ENCODE results near the gene TAOK1. TPM values are rescaled to one million over a fixed set of nuclear protein-coding genes. Genes with fewer than 3 reads are reported as not detected.

Gene TAOK1
- total and polyA plus RNA-seq, 9 donors: 15.6 to 36.2 (median 32.9) TPM

DNA sequence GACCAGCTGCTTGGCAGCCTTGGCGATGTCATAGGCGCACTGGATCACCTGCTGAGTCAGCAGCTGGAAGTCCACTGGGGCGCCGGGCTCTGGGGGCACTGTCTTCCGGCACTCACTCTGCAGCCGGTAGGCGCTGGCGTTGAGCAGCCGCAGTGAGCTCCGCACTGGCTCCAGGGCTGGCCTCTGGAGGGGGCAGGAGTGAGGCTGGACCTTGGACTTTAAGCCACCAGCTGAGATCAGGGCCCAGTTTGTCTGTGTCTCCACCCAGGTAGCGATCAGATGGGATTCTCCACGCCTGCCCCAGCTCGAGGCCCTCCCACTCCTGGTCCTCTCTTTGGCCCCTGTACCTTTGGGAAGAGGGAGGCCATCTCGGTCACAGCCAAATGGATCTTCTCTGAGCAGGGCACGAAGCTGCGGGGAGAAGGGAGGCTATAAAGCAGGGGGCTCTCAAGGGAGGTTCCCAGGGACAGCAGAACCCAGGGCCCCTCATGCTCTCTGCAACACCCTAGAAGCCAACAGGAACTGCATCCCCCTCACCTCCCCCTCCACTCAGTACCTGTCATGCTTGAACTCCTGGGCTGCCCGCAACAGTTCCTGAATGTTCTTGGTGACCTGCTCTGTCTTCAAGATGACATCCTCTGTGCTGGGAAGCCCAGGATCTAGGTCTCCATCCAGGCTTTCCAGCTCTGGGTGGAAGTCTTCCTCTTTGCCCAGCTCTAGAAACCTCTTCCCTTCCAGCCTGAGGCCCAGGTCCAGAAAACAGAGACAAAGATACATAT is 184.8 kb downstream of the TAOK1 start:
- Histone ChIP-seq H3K36me3 (ENCODE audit: control insufficient read depth, insufficient read depth, low read length) (peaks cover 87% of the 10 kb centered on the region), H3K4me1 (ENCODE audit: control insufficient read depth, insufficient read depth, low read length) (peaks cover 40% of the 10 kb centered on the region), H3K27ac (ENCODE audit: low read length) (no peak overlapping the region), H3K9me3 (replicated peaks; ENCODE audit: control insufficient read depth, low read depth, low read length) (no peaks in the 10 kb centered on the region), H3K4me3 (ENCODE audit: low read length) (no peak overlapping the region), H3K27me3 (ENCODE audit: control insufficient read depth, insufficient read depth, low read length) (no peaks in the 10 kb centered on the region)
- 71% methylated on average over 13 of the region's 17 CpGs for WGBS (ENCODE audit: insufficient coverage)
- DNase-seq: peak; percentile 27

DNA sequence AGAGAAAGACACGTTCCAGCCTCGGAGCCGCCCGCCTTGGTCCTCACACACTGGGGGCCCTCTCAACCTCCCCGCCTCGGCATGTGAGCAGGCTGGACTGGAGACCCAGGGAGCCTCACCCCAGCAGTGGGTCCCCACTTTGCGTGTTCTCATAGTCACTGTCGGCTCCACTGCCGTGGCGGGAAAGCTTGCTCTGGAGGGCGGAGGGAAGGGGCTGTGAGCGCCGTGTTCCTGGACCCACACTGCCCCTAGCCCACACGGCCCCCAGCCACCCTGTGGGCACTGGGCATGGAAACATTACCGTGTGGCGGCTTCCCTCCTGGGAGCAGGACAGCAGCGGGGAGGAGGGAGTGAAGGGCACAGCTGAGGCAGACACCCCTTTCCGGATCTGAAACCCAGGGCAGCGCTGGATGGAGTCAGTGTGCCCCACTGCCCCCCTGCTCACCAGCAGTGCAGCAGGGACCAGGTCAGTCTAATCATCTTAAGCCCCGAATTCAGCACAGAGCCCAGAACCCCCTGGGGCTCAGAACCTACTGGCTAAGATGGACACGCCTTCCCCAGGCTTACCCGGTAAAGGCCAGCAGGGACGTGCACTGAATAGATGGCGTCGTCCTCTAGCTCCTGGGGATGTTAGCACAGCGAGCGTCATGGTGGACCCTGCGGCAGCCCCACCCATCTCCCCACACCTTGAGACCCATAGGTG is 185.5 kb downstream of the TAOK1 start:
- no peak overlapping the region for H3K4me3 ChIP-seq (ENCODE audit: low read length)
- peaks cover 93% of the 10 kb centered on the region for H3K36me3 ChIP-seq (ENCODE audit: control insufficient read depth, insufficient read depth, low read length)
- no peaks in the 10 kb centered on the region for H3K9me3 ChIP-seq (replicated peaks; ENCODE audit: control insufficient read depth, low read depth, low read length)
- no peaks in the 10 kb centered on the region for H3K27me3 ChIP-seq (ENCODE audit: control insufficient read depth, insufficient read depth, low read length)
- WGBS (ENCODE audit: insufficient coverage): 77% methylated on average over 18 of the region's 28 CpGs
- peak; percentile 12 for DNase-seq
- H3K4me1 ChIP-seq (ENCODE audit: control insufficient read depth, insufficient read depth, low read length): peaks cover 44% of the 10 kb centered on the region
- H3K27ac ChIP-seq (ENCODE audit: low read length): no peak overlapping the region

DNA sequence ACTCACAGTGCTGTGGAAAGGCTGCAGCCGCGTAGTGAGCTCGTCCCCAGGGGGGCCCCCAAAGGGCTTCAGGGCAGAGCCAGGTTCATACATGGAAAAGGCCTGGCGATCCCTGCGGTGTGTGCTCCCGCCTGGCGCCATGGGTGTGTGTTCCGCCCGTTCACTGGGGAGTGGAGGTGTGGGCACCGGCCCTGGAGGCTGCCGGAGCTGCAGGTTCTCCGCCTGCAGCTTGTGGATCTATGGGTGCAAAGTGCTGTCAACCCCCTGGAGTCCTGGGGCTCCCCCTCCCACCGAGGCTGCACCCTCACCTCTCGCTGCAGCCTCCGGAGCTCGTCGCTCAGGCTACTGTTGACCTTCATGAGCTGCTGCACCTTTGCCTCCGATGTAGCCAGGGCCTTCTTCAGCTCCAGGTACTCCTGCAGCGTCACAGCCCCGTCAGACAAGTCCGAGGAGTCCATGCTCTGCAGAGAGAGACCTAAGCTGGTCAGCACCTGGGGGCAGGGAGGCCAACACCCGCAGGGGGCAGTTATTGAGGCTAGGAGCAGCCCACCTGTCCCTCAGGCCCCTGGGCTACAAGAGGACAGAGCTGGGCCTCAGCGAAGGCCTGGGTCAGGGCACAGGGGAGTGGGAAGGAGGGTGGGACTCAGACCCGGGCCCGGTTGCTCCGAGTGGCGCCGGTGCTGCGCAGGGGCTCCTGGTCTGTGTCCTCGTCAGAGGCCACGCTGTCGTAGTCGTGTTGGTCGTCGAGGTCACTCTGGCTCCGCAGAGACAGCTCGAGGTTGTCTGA is 186.2 kb downstream of the TAOK1 start:
- peak; percentile 5 for DNase-seq
- Histone ChIP-seq H3K36me3 (ENCODE audit: control insufficient read depth, insufficient read depth, low read length) (peaks cover 93% of the 10 kb centered on the region), H3K9me3 (replicated peaks; ENCODE audit: control insufficient read depth, low read depth, low read length) (no peaks in the 10 kb centered on the region), H3K27ac (ENCODE audit: low read length) (no peak overlapping the region), H3K27me3 (ENCODE audit: control insufficient read depth, insufficient read depth, low read length) (no peaks in the 10 kb centered on the region), H3K4me3 (ENCODE audit: low read length) (no peak overlapping the region), H3K4me1 (ENCODE audit: control insufficient read depth, insufficient read depth, low read length) (peaks cover 49% of the 10 kb centered on the region)
- 83% methylated on average over 26 of the region's 37 CpGs for WGBS (ENCODE audit: insufficient coverage)

DNA sequence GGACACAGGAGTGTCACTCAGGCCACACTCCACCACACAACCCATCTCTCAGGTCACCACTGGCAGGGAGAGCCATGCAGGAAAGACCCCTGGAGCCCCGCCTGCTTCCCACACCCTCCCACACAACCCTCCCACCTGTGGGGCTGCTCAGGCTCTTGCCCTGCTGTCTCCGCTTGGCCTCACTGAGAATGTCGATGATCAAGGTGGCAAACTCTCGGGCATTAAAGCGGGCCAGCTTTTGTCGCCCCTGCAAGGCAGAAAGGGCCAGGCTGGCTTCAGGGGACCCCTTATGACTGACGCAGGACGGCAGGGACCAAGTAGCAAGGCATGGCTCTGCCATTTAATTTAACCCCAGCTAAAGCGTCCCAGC is 186.8 kb downstream of the TAOK1 start:
- DNase-seq: no peak

DNA sequence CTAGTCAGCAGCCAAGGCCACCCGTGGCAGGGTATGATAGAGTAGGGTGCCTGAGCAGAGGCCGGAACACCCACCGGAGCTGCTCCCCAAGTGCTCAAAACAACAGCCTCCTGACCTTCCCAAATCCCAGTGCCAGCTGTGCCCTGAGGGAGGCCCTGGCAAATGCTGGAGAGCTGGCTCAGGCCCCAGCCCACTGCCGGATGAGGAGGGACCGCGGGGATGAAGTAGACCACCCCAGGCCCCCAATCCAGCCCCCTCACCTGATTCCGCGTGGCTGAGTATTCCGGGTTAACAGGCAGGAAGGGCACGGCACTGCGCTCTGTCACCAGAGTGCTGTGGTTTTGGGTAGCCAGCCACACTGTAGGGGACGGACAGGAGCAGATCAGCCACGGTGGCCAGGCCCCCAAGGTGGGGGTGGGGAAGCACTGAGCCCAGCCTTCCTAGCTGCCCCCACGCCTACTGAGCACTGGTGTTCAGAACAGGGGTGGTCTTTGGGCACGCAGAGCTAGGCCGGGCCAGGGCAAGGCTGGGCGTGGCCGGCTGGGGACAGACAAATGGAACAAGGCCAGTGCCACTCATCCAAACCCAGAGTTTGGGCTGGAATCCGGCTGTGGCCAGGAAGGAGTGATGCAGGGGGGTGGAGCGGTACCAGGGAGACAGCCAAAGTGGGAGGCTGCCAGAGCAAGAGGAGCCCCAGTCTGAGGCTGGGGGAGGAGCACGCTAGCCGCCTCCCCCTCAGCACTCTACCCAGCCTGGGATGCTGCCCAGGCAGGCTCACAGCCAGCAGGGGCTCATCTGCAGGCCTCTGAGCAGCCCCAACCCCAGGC is 187.4 kb downstream of the TAOK1 start:
- peak; percentile 81 for DNase-seq

More for the DNA sequence above, 186.8 kb downstream of the TAOK1 start:
- Histone ChIP-seq H3K4me1 (ENCODE audit: control insufficient read depth, insufficient read depth, low read length) (peaks cover 47% of the 10 kb centered on the region), H3K27ac (ENCODE audit: low read length) (peak overlapping the region; percentile 71), H3K27me3 (ENCODE audit: control insufficient read depth, insufficient read depth, low read length) (no peaks in the 10 kb centered on the region), H3K36me3 (ENCODE audit: control insufficient read depth, insufficient read depth, low read length) (peaks cover 93% of the 10 kb centered on the region), H3K4me3 (ENCODE audit: low read length) (no peak overlapping the region), H3K9me3 (replicated peaks; ENCODE audit: control insufficient read depth, low read depth, low read length) (no peaks in the 10 kb centered on the region)
- 91% methylated on average over 8 of the region's 9 CpGs for WGBS (ENCODE audit: insufficient coverage)

DNA sequence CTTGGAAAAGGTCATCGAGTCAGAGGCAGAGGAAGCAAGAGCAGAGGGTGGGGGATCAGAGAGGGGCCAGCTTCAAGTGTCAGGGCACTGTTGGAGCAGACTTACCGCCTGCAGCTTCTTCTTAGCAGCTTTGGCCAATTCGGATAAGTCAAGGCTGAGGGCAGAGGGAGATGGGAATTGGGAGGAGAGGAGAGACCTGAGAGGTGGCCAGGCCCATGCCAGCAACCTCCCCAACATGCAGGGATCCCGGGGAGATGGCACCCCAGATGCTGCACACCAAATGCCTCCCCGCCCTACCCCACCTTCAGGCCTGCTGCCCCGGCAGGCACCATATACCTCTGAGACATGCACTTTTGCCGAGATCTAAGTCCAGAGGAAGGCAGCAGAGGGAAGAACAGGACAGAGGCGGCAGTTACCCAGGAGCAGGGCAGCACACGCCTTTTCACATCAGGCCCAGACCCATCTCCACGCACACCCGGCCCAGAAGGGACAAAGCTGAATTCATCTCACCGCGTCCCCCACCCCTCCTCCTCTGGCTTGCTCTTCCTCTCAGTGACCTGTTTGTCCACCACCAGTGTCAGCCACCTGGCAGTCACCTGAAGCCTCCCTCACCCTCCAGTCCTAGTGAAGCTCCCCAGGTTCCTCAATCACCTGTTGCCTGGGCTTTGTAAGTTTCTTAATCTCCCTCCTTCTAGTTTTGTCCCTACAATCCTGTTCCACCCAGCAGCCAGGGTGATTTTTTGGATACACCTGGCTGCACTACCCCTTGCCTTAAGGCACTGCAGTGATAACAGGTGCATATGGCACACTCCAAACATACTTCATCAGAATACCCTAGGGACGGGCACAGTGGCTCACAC is 188.7 kb downstream of the TAOK1 start:
- no peaks in the 10 kb centered on the region for H3K27me3 ChIP-seq (ENCODE audit: control insufficient read depth, insufficient read depth, low read length)
- H3K27ac ChIP-seq (ENCODE audit: low read length): no peak overlapping the region
- H3K36me3 ChIP-seq (ENCODE audit: control insufficient read depth, insufficient read depth, low read length): peaks cover 99% of the 10 kb centered on the region
- WGBS (ENCODE audit: insufficient coverage): 86% methylated on average over 12 of the region's 14 CpGs
- H3K4me3 ChIP-seq (ENCODE audit: low read length): no peak overlapping the region
- peak; percentile 9 for DNase-seq
- H3K4me1 ChIP-seq (ENCODE audit: control insufficient read depth, insufficient read depth, low read length): peaks cover 52% of the 10 kb centered on the region
- no peaks in the 10 kb centered on the region for H3K9me3 ChIP-seq (replicated peaks; ENCODE audit: control insufficient read depth, low read depth, low read length)

More for the DNA sequence above, 187.4 kb downstream of the TAOK1 start:
- H3K4me3 ChIP-seq (ENCODE audit: low read length): no peak overlapping the region
- H3K9me3 ChIP-seq (replicated peaks; ENCODE audit: control insufficient read depth, low read depth, low read length): no peaks in the 10 kb centered on the region
- WGBS (ENCODE audit: insufficient coverage): 58% methylated on average over 13 of the region's 22 CpGs
- H3K36me3 ChIP-seq (ENCODE audit: control insufficient read depth, insufficient read depth, low read length): peaks cover 94% of the 10 kb centered on the region
- H3K27ac ChIP-seq (ENCODE audit: low read length): peak overlapping the region; percentile 71
- no peaks in the 10 kb centered on the region for H3K27me3 ChIP-seq (ENCODE audit: control insufficient read depth, insufficient read depth, low read length)
- H3K4me1 ChIP-seq (ENCODE audit: control insufficient read depth, insufficient read depth, low read length): peaks cover 48% of the 10 kb centered on the region

GRCh38 chr17:29579866-29580771 is 190.0 kb downstream of the TAOK1 start:
- Histone ChIP-seq H3K27ac (ENCODE audit: low read length) (no peak overlapping the region), H3K27me3 (ENCODE audit: control insufficient read depth, insufficient read depth, low read length) (no peaks in the 10 kb centered on the region), H3K9me3 (replicated peaks; ENCODE audit: control insufficient read depth, low read depth, low read length) (no peaks in the 10 kb centered on the region), H3K4me3 (ENCODE audit: low read length) (no peak overlapping the region), H3K4me1 (ENCODE audit: control insufficient read depth, insufficient read depth, low read length) (peaks cover 61% of the 10 kb centered on the region), H3K36me3 (ENCODE audit: control insufficient read depth, insufficient read depth, low read length) (peaks cover 91% of the 10 kb centered on the region)
- WGBS (ENCODE audit: insufficient coverage): 62% methylated on average over 10 of the region's 15 CpGs
- peak; percentile 81 for DNase-seq

DNA sequence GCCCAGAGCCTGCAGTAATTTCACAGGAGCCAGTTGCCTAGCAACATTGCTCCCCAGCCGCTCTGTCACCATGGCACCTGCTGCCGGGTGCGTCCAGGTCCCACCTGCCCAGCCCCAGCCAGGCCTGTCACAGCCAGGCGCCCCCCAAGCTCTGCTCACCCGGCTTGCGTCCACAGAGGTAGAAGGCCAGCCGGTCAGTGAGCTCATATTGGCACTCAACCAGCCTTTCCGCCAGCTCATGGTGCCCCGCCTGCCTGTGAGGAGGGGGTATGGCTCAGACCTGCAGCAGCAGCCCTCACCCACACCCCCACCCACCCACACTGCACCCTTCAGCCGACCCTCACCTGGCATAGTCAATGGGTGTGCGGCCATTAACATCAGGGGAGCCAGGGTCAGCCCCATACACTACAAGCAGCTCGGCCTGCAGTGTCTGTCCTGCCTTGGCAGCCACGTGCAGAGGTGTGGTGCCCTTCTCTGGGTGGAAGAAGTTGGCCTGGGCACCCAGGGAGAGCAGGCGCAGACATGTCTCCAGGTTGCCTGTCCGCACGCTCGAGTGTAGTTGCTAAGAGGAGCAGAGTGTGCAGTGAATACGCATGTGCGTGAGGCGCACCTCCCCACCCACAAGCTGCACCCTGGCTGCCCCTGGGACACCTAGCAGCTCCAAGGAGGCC is 191.6 kb downstream of the TAOK1 start:
- Histone ChIP-seq H3K27ac (ENCODE audit: low read length) (no peak overlapping the region), H3K36me3 (ENCODE audit: control insufficient read depth, insufficient read depth, low read length) (peaks cover 79% of the 10 kb centered on the region)

More for the DNA sequence above, 191.6 kb downstream of the TAOK1 start:
- 91% methylated on average over 13 of the region's 20 CpGs for WGBS (ENCODE audit: insufficient coverage)
- Histone ChIP-seq H3K4me3 (ENCODE audit: low read length) (no peak overlapping the region), H3K4me1 (ENCODE audit: control insufficient read depth, insufficient read depth, low read length) (peaks cover 70% of the 10 kb centered on the region), H3K27me3 (ENCODE audit: control insufficient read depth, insufficient read depth, low read length) (no peaks in the 10 kb centered on the region), H3K9me3 (replicated peaks; ENCODE audit: control insufficient read depth, low read depth, low read length) (no peaks in the 10 kb centered on the region)
- DNase-seq: no peak
